Caco-2 (cell line): ENCODE measurements around the gene PTPN23. TPM values are rescaled to one million over a fixed set of nuclear protein-coding genes. Genes with fewer than 3 reads are reported as not detected.

Experiments used
- BruUV-seq: library from RNA; stranded (reverse); fragments of 400-500 nt; replicated peaks from 2 replicates; lab custom pipeline; 2021; lab: Mats Ljungman, UMichigan
- CTCF ChIA-PET: fragments of 300-600 bp; sonication (Branson Sonifier 250); formaldehyde crosslinking; loops from one replicate; lab custom pipeline; 2022; ENCODE audit warnings: antibody characterized with exemption; lab: Charles Lee
- POLR2A ChIA-PET: fragments of 300-600 bp; sonication (Branson Sonifier 250); formaldehyde crosslinking; loops from one replicate; lab custom pipeline; 2022; ENCODE audit warnings: antibody characterized with exemption; lab: Charles Lee
- DNase-seq, 2 experiments: peaks; one replicate each; pipeline versions ENCODE4 v3.0.0 to v3.0.0-alpha.2; 2020 to 2022
- H3K27me3 ChIP-seq: replicated peaks from 2 replicates; pipeline ENCODE4 v1.6.0; 2011; ENCODE audit warnings: low read length; ENCODE audit not compliant: control insufficient read depth, insufficient read depth
- H3K36me3 ChIP-seq: 2 replicates; pipeline ENCODE4 v1.5.1; 2011; ENCODE audit warnings: low read length; ENCODE audit not compliant: control insufficient read depth, insufficient read depth
- H3K4me1 ChIP-seq: fragments of 250-450 bp; sonication (Bioruptor Pico); 2 replicates; pipeline ENCODE4 v1.5.1; 2020; ENCODE audit warnings: mild to moderate bottlenecking
- H3K4me3 ChIP-seq: 2 replicates; pipeline ENCODE4 v1.5.1; 2011; ENCODE audit warnings: low read depth, mild to moderate bottlenecking, control low read depth, low read length
- H3K9me3 ChIP-seq: fragments of 250-450 bp; sonication (Bioruptor Pico); 2 replicates; pipeline ENCODE4 v1.5.1; 2020; ENCODE audit warnings: mild to moderate bottlenecking, moderate library complexity
- H3K27ac Mint-ChIP-seq: one replicate; pipeline ENCODE4 v1.8.0; 2022; ENCODE audit warnings: mixed read lengths; ENCODE audit not compliant: unreplicated experiment
- H3K27me3 Mint-ChIP-seq: one replicate; pipeline ENCODE4 v1.8.0; 2022; ENCODE audit warnings: mixed read lengths; ENCODE audit not compliant: insufficient read depth, unreplicated experiment
- H3K36me3 Mint-ChIP-seq: one replicate; pipeline ENCODE4 v1.8.0; 2022; ENCODE audit warnings: mild to moderate bottlenecking, mixed read lengths; ENCODE audit not compliant: insufficient read depth, unreplicated experiment
- H3K4me1 Mint-ChIP-seq: one replicate; pipeline ENCODE4 v1.8.0; 2022; ENCODE audit warnings: low read depth, mixed read lengths; ENCODE audit not compliant: unreplicated experiment
- H3K4me3 Mint-ChIP-seq: one replicate; pipeline ENCODE4 v1.8.0; 2022; ENCODE audit warnings: mild to moderate bottlenecking, moderate library complexity, mixed read lengths; ENCODE audit not compliant: unreplicated experiment
- H3K9me3 Mint-ChIP-seq: one replicate; pipeline ENCODE4 v1.8.0; 2022; ENCODE audit warnings: mixed read lengths; ENCODE audit not compliant: unreplicated experiment
- CTCF ChIP-seq, 2 experiments: fragments of 200-600 bp in 1 of 2; IDR thresholded peaks; 1 replicate in 1 of 2; 2 replicates in 1 of 2; pipeline versions ENCODE4 v1.5.1 to v1.8.0; 2011 to 2022; ENCODE audit warnings: antibody characterized with exemption in 1 of 2, control low read depth in 1 of 2, inconsistent platforms in 1 of 2, low read depth in 1 of 2, low read length in 1 of 2, mild to moderate bottlenecking in 1 of 2, moderate library complexity in 1 of 2; ENCODE audit not compliant: insufficient read depth in 1 of 2, severe bottlenecking in 1 of 2, unreplicated experiment in 1 of 2
- intact Hi-C: fragments of 100-400 bp; cut with micrococcal nuclease; formaldehyde crosslinking; loops from one replicate; pipeline ENCODE4 v1.10.0; 2022; ENCODE audit not compliant: unreplicated experiment
- total RNA-seq: library from RNA; stranded (reverse); gene quantifications from 2 replicates; pipeline ENCODE4 v1.2.3, GENCODE V29; 2022

The PTPN23 gene
- total RNA-seq, 1 experiment from 2014 or later, result 49.6 TPM

- H3K36me3 Mint-ChIP-seq, result peaks cover 38% of the 10 kb centered on the region
- H3K4me1 Mint-ChIP-seq, result peaks cover 29% of the 10 kb centered on the region
- Histone ChIP-seq H3K36me3 (peaks cover 1% of the 10 kb centered on the region; the same call in 1 of the 2 replicates), H3K27me3 (no peaks in the 10 kb centered on the region), H3K4me1 (peaks cover 11% of the 10 kb centered on the region), H3K9me3 (no peaks in the 10 kb centered on the region), H3K4me3 (no peak overlapping the region)
- intact Hi-C loops, result no loop called here
- no TSS peak for BruUV-seq
- CTCF ChIA-PET, result no interaction called here
- no peak for DNase-seq
- POLR2A ChIA-PET, result no interaction called here
- no peak for TF ChIP-seq CTCF (IDR thresholded peaks at IDR 0.05; ENCODE audit: insufficient read depth in 1 of 2, low read depth in 1 of 2, low read length in 1 of 2, severe bottlenecking in 1 of 2, unreplicated experiment in 1 of 2)
- H3K27ac Mint-ChIP-seq, result no peak overlapping the region
- no peaks in the 10 kb centered on the region for H3K27me3 Mint-ChIP-seq
- no peak overlapping the region for H3K4me3 Mint-ChIP-seq
- no peaks in the 10 kb centered on the region for H3K9me3 Mint-ChIP-seq
Observed at GRCh38 chr3:47378869-47379268, 2.0 kb upstream of the PTPN23 start.

GRCh38 chr3:47379411-47379899 lies 1.4 kb upstream of the PTPN23 start:
- TF ChIP-seq CTCF (IDR thresholded peaks at IDR 0.05; ENCODE audit: insufficient read depth in 1 of 2, low read depth in 1 of 2, low read length in 1 of 2, severe bottlenecking in 1 of 2, unreplicated experiment in 1 of 2), result no peak
- peaks cover 29% of the 10 kb centered on the region for H3K4me1 Mint-ChIP-seq
- DNase-seq, result no peak
- no peaks in the 10 kb centered on the region for H3K9me3 Mint-ChIP-seq
- peak overlapping the region; percentile 97 for H3K27ac Mint-ChIP-seq
- Histone ChIP-seq H3K27me3 (no peaks in the 10 kb centered on the region), H3K4me3 (peak overlapping the region; percentile 76), H3K36me3 (peaks cover 1% of the 10 kb centered on the region; the same call in 1 of the 2 replicates), H3K4me1 (peaks cover 12% of the 10 kb centered on the region), H3K9me3 (no peaks in the 10 kb centered on the region)
- no TSS peak for BruUV-seq
- ChIA-PET POLR2A (no interaction called here), CTCF (no interaction called here)
- peak overlapping the region; percentile 89 for H3K4me3 Mint-ChIP-seq
- intact Hi-C loops, result no loop called here
- H3K36me3 Mint-ChIP-seq, result peaks cover 40% of the 10 kb centered on the region
- H3K27me3 Mint-ChIP-seq, result no peaks in the 10 kb centered on the region

GRCh38 chr3:47380026-47380600 lies 708 bp upstream of the PTPN23 start:
- H3K4me1 Mint-ChIP-seq, result peaks cover 27% of the 10 kb centered on the region
- DNase-seq, result no peak
- peak overlapping the region; percentile 89 for H3K4me3 Mint-ChIP-seq
- CTCF ChIA-PET, result interaction anchor here (0.6 to 1.3 kb wide), 8 partner anchors 14 to 771 kb away, joined by 3 to 7 read pairs (median 4); partner anchors contain the start of gene SCAP
- H3K9me3 ChIP-seq, result no peaks in the 10 kb centered on the region
- POLR2A ChIA-PET, result interaction anchor here (0.6 to 1.5 kb wide), 11 partner anchors 11 to 1724 kb away, joined by 3 to 15 read pairs (median 5); partner anchors contain the start of genes CCDC12, CDC25A, KLHL18 and NBEAL2
- no peaks in the 10 kb centered on the region for H3K9me3 Mint-ChIP-seq
- intact Hi-C loops, result loop anchor here (1.0 to 10.0 kb wide), 2 partner anchors 14 to 95 kb away; partner anchors contain the start of genes KIF9 and KLHL18
- H3K36me3 ChIP-seq, result peaks cover 1% of the 10 kb centered on the region; the same call in 1 of the 2 replicates
- H3K27me3 ChIP-seq, result no peaks in the 10 kb centered on the region
- peaks cover 40% of the 10 kb centered on the region for H3K36me3 Mint-ChIP-seq
- no peak for TF ChIP-seq CTCF (IDR thresholded peaks at IDR 0.05; ENCODE audit: insufficient read depth in 1 of 2, low read depth in 1 of 2, low read length in 1 of 2, severe bottlenecking in 1 of 2, unreplicated experiment in 1 of 2)
- peak overlapping the region; percentile 76 for H3K4me3 ChIP-seq
- BruUV-seq, result no TSS peak
- H3K4me1 ChIP-seq, result peaks cover 19% of the 10 kb centered on the region
- no peaks in the 10 kb centered on the region for H3K27me3 Mint-ChIP-seq
- peak overlapping the region; percentile 97 for H3K27ac Mint-ChIP-seq
